ENCODE measurements around the gene GRAMD4.
A peak's percentile ranks its signal among the peaks of the same experiment; 100 is the strongest.

Gene GRAMD4

DNA sequence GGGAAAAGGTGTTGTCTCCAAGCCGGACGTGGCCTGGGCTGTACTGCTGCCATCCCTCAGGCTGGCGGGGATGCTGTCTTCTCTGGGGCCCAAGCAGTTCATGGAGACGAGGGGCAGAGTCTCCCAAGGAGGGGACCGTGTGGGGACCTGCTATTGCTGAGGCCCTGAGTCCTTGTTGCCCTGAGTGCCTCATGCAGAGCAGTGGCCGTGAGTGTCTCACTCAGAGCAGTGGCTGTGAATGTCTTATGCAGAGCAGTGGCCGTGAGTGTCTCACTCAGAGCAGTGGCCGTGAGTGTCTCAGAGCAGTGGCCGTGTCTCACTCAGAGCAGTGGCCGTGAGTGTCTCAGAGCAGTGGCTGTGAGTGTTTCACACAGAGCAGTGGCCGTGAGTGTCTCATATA, 54.7 kb downstream of the GRAMD4 start:
- DNase-seq, result no peak

GRCh38 chr22:46675479-46675878, 55.3 kb downstream of the GRAMD4 start:
- DNase-seq, result no peak

DNA sequence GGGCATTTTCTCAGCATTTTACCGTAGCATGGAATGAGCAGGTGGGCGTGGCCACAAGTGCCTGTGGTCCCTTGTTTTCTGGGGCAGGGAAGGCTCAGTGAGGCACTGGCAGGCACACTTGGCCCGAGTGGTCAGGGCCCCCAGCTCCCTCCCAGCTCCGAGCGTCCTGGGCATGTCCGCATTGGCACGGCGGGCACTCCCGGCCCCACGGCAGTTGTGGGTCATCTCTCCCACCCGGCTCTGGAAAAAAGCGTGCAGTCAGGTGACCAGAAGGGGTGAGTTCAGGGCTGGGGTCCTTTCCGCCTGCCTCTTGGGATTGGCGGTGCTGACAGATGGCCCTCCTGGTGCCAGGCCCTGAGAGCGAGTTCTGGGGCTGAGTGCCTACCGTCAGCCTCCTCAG, 55.8 kb downstream of the GRAMD4 start:
- DNase-seq, result no peak

DNA sequence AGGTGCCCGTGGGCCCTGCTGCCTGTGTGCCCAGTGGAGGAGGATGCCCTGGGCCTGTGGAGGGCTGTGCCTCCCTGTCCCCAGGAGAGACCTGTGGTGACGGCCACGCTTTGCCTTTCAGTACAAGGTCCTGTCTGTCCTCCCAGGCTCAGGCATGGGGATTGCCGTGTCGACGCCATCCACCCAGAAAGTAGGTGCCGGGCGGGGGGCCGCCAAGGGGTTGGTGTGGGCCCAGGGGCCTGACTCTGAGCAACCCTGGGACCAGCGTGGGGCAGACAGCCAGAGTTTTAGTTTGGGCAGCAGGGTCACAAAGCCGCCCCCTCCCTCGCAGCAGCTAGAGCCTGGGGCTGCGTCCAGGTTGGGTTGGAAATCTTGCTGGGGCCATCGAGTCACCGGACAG, 56.3 kb downstream of the GRAMD4 start:
- DNase-seq, result no peak

DNA sequence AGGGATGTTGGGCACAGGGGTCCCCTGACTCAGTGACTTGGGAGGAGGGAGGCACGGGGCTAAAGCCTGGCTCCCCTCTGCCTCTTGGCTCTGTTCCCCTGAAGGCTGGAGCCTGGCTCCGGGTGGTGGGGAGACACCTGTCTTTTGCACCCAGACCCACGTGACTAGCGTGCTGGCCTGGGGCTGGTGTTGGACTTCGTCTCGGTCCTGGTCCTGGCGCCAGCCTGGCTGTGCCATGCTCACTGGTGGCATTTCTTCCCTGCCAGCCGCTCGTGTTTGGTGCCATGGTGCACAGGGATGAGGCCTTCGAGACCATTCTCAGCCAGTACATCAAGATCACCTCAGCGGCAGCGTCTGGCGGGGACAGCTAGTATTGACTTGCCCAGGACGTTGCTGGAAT, 56.7 kb downstream of the GRAMD4 start:
- no peak for DNase-seq

DNA sequence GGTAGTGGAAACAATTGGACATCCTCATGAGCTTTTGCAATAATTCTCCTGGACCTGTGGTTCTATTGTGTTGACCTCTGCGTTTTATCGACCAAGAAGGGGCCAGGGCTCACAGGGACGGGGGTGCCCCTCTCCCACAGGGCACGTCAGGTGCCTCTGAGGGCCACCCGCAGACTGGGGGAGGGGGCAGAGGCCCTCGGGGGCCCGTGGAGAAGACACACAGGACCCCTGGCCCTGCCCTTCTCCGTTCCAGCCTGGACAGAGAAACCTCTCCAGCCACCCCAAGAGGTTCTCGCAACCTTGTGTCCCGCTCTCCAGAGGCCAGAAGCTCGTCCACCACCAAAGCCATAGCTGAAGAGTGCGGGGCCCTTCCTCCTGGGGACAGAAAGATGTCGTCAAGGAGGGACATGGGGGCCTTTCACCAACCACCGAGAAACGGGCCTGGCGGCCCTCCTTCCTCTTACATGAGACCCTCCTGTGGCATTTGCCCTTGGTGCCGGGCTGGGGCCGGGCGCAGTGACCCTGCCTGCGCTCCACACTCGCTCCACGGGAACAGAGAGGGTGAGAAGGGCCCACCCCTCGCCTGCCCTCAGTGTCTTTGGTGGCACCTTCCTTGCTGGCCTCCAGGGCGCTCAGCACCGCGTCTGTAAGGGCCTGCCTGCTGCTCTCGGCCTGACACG, 57.3 kb downstream of the GRAMD4 start:
- no peak for DNase-seq

GRCh38 chr22:46678003-46678657, 57.9 kb downstream of the GRAMD4 start:
- peak; percentile 19 to 47 for DNase-seq

- DNase-seq, result no peak
Measured at GRCh38 chr22:46678785-46679700, 58.9 kb downstream of the GRAMD4 start.

DNA sequence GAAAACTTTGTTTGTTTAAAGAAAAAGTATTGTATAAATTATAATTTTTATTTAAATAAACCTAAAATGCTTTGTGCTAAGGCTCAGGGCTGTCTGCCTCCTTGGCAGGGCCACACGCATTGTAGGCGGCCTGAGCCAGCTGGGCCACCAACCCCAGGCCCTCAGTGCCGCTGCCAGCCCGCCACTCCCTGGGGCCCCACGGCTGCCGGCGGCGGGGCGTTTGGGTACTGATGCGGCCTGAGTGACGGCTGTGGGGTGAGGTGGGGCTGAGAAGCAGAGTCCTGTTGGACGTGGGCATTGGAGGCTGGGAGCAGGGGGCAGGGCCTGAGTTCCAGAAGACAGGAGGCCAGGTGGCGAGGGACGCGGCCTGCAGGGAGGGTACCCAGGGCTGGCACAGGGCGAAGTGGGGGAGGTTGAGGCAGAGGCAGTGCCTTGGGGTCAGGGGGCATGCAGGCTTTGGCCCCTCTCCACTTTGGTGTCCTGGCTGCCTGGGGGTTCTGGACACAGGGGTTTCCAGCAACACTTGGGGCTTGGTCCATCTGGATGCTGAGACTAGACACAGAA, 59.6 kb downstream of the GRAMD4 start:
- no peak for DNase-seq

- DNase-seq, result peak; percentile 9 to 13
Measured at GRCh38 chr22:46681010-46681409, 60.8 kb downstream of the GRAMD4 start.

DNA sequence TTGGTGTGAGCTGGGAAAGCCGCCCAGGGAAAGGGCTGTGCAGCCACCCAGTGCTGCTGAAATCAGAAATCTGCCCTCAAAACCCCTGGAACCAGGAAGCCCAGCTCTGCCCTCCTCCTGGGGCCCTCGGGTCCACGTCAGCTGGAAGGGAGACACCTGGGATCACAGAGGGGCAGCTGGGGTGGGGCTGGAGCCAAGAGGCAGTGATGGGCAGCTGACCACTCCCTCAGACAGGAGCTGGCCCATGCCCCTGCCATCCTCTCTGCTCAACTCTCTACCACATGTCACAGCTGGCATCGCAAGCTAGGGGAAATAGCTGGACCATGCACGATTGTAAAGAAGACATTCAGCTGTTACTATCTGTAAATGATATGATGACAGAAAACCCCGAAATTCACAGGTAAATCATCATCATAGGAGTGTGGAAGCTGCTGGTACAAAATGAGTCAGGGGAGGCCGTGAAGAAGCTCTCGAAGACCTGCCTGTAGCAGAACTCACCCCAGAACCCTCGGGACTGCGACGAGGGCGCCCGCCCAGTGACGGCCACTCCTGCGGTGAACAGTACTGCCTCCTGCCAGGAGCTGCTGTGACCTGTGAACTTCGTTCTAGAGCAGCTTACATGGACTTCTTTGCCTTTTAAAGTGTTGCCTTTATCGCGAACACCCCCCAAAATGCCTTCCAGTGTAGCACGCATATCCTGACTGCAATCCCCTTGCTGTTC, 62.0 kb downstream of the GRAMD4 start:
- no peak for DNase-seq

DNA sequence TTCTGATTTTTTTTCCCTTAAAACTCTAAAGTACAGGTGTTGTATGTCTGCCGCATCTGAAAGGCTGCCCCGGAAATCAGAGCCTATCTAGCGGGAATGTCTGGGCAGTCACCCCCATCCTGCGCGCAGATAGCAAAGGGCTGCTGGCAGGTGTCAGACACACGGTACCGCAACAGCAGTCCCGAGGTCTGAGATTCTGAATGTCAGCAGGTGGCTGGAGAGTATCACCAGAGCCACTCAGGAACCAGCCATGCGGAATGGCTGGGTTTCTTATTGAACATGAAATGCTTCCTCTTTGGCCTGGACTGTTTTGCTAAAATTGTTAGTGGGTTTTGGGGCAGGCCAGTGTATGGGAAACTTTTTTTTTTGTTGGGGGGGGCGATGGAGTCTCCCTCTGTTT, 64.5 kb downstream of the GRAMD4 start:
- DNase-seq, result no peak

DNA sequence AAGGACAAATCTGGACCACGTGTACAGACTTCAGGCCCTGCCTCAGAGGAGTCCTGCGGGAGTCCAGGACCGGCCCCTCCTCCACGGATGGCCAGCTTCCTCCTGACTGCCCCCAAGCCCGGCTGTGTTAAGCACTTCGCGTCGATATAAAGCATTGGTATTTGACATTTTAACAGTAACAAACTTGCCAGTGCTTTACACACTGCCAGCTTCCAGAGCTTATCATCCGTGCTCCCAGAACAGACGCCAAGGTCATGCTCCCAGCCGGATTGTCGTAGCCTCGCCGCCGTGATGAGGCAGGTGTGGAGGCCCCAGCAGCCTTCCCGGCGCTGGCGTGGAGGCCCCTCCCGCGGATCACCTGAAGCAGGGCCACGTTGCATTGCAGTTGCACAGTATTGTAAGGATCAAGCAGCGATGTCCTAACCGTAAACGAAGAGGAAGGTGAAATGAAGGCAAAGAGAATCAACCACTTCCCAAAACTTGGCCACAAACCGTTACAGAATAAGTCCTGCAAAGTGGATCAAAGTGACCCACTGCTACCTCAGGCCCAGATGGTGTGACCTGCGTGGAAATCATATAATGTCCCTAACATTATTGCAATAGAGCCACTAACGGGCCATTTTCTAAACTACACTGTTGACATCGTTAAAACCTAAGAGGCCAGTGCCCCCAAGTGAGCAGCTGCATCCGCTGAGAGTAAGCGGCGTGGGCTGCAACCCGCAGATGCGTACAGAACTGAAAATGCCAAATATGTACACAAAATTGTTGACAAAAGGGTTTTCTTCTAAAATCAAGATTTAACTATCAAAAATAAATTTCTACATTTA, 66.2 kb downstream of the GRAMD4 start:
- DNase-seq, result no peak

DNA sequence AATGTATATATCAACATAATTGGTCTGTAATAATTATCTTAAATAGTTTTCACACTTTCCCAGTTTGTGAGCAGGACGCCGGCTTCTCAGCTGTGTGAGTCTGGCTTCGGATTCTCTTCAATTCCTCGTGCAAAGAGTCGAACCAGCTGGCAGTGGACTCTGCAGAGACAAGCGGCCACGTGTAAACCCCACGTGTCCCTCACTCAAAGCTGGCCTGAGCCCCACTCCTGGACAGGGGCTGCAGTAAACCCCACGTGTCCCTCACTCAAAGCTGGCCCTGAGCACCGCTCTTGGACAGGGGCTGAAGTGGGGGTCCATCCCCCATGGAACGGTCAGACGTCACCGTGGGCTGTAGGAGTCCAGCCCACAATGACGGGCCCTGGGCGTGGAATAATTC, 66.9 kb downstream of the GRAMD4 start:
- DNase-seq, result no peak

- no peak for DNase-seq
Measured at GRCh38 chr22:46687460-46687859, 67.3 kb downstream of the GRAMD4 start.

- no peak for DNase-seq
Measured at GRCh38 chr22:46688949-46689348, 68.8 kb downstream of the GRAMD4 start.

DNA sequence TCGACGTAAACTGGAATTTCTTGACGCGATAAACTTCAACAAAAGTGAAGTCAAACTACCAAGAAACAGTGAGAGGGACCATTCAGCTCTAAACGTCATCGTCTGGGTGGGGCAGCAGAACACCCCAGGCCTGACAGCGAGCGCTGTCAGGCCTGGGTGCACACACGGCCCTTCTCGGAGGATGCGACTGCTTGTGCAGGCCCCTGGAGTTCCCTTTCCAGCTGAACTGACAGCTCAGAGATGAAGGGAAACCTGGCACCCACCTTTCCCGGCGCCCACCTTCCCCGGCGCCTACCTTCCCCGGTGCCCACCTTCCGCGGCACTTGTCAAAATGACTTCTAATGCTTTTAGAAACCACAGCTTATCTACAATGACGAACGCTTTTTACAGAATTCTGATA, 70.0 kb downstream of the GRAMD4 start:
- no peak for DNase-seq

DNA sequence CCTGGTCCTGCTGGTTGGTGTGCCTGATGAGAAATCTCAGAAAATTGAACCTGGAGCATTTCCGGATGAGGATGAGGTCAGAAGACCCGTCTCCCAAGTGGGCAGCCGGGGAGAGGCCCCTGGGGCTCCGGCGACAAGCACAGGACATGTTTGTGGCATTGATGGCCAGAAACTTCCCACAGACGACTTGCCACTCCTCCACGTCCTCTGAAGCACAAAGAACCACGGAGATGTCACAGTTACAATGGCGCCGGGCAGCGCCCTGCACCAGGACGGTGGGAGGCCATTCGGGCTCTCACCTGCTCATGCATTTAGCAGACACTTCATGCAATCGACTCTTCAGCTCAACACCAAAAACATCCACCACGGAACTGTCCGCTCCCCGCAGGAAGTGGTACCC, 71.4 kb downstream of the GRAMD4 start:
- DNase-seq, result no peak

DNA sequence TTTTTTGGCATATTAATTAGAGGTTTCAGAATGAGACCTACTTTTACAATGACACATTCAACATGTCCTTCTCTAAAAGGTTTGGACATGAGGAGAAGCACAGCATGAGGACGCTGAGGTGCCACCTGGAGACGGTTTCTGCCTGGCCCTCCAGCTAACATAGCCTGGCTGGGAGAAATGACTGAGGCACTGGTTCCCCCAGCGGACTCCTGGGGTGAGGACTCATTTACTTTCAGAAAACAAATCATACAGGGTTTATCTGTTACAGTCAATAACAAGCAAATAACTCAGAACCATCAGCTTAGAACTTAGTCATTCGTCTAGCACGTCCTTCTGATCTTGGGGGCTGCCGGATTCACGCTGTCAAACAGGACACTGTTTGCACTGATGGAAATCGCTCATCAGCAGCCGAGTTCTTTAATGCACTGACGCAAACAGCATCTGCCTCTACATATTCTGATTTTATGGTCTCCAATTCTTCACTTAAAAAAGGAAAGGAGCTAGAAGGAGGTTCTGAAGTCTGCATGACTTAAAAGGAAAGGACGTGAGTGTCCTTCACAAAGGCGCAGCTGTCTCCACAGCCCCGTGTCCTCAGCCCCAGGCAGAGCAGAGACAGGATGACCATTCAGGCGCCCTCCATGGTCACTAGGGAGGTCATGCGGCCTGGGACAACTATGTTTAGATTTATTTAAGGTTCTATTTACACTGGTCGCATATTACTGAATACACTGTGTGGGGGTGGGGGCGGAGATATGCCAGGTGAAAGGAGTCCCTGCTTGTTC, 73.6 kb downstream of the GRAMD4 start:
- DNase-seq, result no peak

DNA sequence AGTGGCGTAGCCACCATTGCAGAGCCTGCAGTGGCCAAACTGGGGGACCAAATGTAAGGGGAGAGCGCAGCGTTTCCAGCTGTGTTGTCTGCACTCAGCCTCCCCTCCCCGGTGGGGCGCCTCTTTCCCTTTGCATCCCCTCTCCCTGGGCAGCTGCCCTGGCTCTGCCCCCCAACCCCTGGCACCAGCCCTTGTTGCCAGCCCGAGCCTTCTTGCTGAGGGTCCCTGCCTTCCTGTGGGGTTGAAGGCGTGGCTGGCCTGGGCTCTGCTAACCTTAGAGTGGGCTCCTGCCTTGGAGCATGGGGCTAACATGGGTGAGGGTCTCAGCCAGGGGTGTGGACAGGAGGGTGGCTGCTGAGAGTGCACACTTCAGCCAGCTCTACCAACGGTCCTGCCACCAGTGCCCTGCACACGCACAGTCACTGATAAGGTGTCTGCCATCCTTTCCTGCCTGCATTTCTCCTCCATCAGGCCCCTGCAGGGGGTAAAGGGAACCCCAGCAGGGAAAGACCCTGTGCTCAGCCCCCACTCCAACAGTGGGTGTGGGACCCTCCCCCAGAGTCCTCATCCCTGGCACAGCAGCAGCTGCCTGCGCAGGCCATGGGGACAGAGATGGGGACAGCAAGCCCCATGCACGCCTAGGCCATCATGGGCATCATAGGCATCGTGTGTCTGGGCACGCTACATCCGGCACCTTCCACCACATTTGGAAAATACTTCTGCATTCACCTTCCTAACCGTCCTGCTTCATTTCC, 74.4 kb downstream of the GRAMD4 start:
- no peak for DNase-seq

Data from Kasumi-1 (cell line).